PC-3 (cell line): ENCODE measurements around the gene TMEM127. TPM values are rescaled to one million over a fixed set of nuclear protein-coding genes. Genes with fewer than 3 reads are reported as not detected.

Source experiments
- ATAC-seq: fragments of 200-7000 bp; cut with Tn5 transposase; 2 replicates; pipeline ENCODE4 v1.9.1; 2020; ENCODE audit warnings: mild to moderate bottlenecking, moderate library complexity
- BruUV-seq: library from RNA; stranded (reverse); fragments of 400-500 nt; replicated peaks from 2 replicates; lab custom pipeline; 2021; lab: Mats Ljungman, UMichigan
- CTCF ChIA-PET: fragments of 300-600 bp; sonication (Branson Sonifier 250); formaldehyde crosslinking; loops from one replicate; lab custom pipeline; 2022; ENCODE audit warnings: antibody characterized with exemption; lab: Charles Lee
- POLR2A ChIA-PET: fragments of 300-600 bp; sonication (Branson Sonifier 250); formaldehyde crosslinking; loops from one replicate; lab custom pipeline; 2022; ENCODE audit warnings: antibody characterized with exemption; ENCODE audit not compliant: unreplicated experiment; lab: Charles Lee
- DNase-seq: peaks from one replicate; pipeline ENCODE4 v3.0.0-alpha.2; 2015
- H2AFZ ChIP-seq: fragments of 300-600 bp; sonication (generic); 2 replicates; pipeline ENCODE4 v1.6.0; 2016; ENCODE audit warnings: antibody characterized with exemption, low read length
- H3F3A ChIP-seq: fragments of 300-600 bp; sonication (generic); one replicate; pipeline ENCODE4 v1.6.0; 2017; ENCODE audit warnings: antibody characterized with exemption, low read length, control low read depth, mild to moderate bottlenecking; ENCODE audit not compliant: unreplicated experiment
- H3K27ac ChIP-seq: fragments of 300-600 bp; sonication (generic); 2 replicates; pipeline ENCODE4 v1.5.1; 2016; ENCODE audit warnings: mild to moderate bottlenecking, low read length
- H3K27me3 ChIP-seq: fragments of 300-600 bp; sonication (generic); 2 replicates; pipeline ENCODE4 v1.6.1; 2016; ENCODE audit warnings: low read length, mixed read lengths
- H3K36me3 ChIP-seq: fragments of 300-600 bp; sonication (generic); 2 replicates; pipeline ENCODE4 v1.6.1; 2016; ENCODE audit warnings: low read depth, mixed run types, low read length, mixed read lengths
- H3K4me1 ChIP-seq: fragments of 300-600 bp; sonication (generic); 2 replicates; pipeline ENCODE4 v1.5.1; 2016; ENCODE audit warnings: low read length; ENCODE audit not compliant: insufficient read depth
- H3K4me2 ChIP-seq: fragments of 300-600 bp; sonication (generic); 2 replicates; pipeline ENCODE4 v1.6.0; 2016; ENCODE audit warnings: low read length
- H3K4me3 ChIP-seq: fragments of 300-600 bp; sonication (generic); 2 replicates; pipeline ENCODE4 v1.5.1; 2016; ENCODE audit warnings: mild to moderate bottlenecking, low read length, mixed read lengths
- H3K79me2 ChIP-seq: fragments of 300-600 bp; sonication (generic); 2 replicates; pipeline ENCODE4 v1.6.1; 2017; ENCODE audit warnings: low read length, mixed read lengths
- H3K9ac ChIP-seq: fragments of 300-600 bp; sonication (generic); 2 replicates; pipeline ENCODE4 v1.6.0; 2016; ENCODE audit warnings: mild to moderate bottlenecking, low read length
- H3K9me2 ChIP-seq: fragments of 300-600 bp; sonication (generic); replicated peaks from 2 replicates; pipeline ENCODE4 v1.6.1; 2016; ENCODE audit warnings: mixed run types, low read length, mixed read lengths
- H3K9me3 ChIP-seq: fragments of 300-600 bp; sonication (generic); 2 replicates; pipeline ENCODE4 v1.6.1; 2016; ENCODE audit warnings: low read length, mixed read lengths
- H4K20me1 ChIP-seq: fragments of 300-600 bp; sonication (generic); 2 replicates; pipeline ENCODE4 v1.6.1; 2016; ENCODE audit warnings: low read length, mixed read lengths
- CTCF ChIP-seq: fragments of 300-600 bp; sonication (generic); conservative IDR thresholded peaks from 2 replicates; pipeline ENCODE4 v1.5.1; 2017; ENCODE audit warnings: antibody characterized with exemption, low read depth, mild to moderate bottlenecking, low read length
- EZH2 ChIP-seq: fragments of 300-600 bp; sonication (generic); IDR thresholded peaks from one replicate; pipeline ENCODE4 v1.6.1; 2017; ENCODE audit warnings: antibody characterized with exemption, mild to moderate bottlenecking, low read length; ENCODE audit not compliant: unreplicated experiment
- EZH2phosphoT487 ChIP-seq: fragments of 300-600 bp; sonication (generic); IDR thresholded peaks from 2 replicates; pipeline ENCODE4 v1.6.1; 2018; ENCODE audit warnings: mild to moderate bottlenecking, antibody characterized with exemption, low read length, borderline replicate concordance
- intact Hi-C: fragments of 100-400 bp; cut with micrococcal nuclease; formaldehyde crosslinking; loops from 2 replicates; pipeline ENCODE4 v1.9.0; 2023
- total RNA-seq: library from RNA; depleted of rRNA; stranded (reverse); fragments of >200 nt; gene quantifications from 2 replicates; pipeline ENCODE4 v1.2.3, GENCODE V29; 2014

TMEM127 gene
- total RNA-seq, 1 experiment from 2014 or later, result 31.9 TPM

- peak within 1 kb of the TSS; percentile 94 for H3K9ac ChIP-seq
- peaks cover 19% of the 10 kb centered on the region for H3K4me1 ChIP-seq
- no peaks in the 10 kb centered on the region for H3K27me3 ChIP-seq
- peak; percentile 98 for ATAC-seq
- H3K4me3 ChIP-seq, result peak within 1 kb of the TSS; percentile 91
- intact Hi-C loops, result loop anchor here (1.0 kb wide), 1 partner anchor 35 kb away; no protein-coding TSS in a partner anchor
- CTCF ChIA-PET, result no interaction called here
- peaks cover 18% of the 10 kb centered on the region; the same call in 1 of the 2 replicates for H4K20me1 ChIP-seq
- POLR2A ChIA-PET, result no interaction called here
- H3F3A ChIP-seq, result no peaks in the 10 kb centered on the region
- peaks cover 56% of the 10 kb centered on the region for H3K79me2 ChIP-seq
- no peaks in the 10 kb centered on the region for H3K9me3 ChIP-seq
- peak within 1 kb of the TSS; percentile 99 for H3K4me2 ChIP-seq
- H3K36me3 ChIP-seq, result peaks cover 37% of the 10 kb centered on the region
- H3K9me2 ChIP-seq, result no peaks in the 10 kb centered on the region
- BruUV-seq, result no TSS peak
- H3K27ac ChIP-seq, result peak within 1 kb of the TSS; percentile 63
- peak; percentile 89 for DNase-seq
- H2AFZ ChIP-seq, result peak within 1 kb of the TSS; percentile 81
- TF ChIP-seq CTCF (no peak), EZH2phosphoT487 (no peak), EZH2 (no peak)
Measured at GRCh38 chr2:96305091-96305978, 39.5 kb upstream of the TMEM127 start, which contains the start of gene SNRNP200. Gene SNRNP200, minus strand, starts transcription at chr2:96305546. Its CDS starts 109 bp downstream, at chr2:96305437.

- no peaks in the 10 kb centered on the region for H3K27me3 ChIP-seq
- peak overlapping the region; percentile 81; the same call in 1 of the 2 replicates for H2AFZ ChIP-seq
- no TSS peak for BruUV-seq
- no peak overlapping the region for H3K27ac ChIP-seq
- H3K36me3 ChIP-seq, result peaks cover 44% of the 10 kb centered on the region
- H3K9me3 ChIP-seq, result no peaks in the 10 kb centered on the region
- ChIA-PET POLR2A (interaction anchor here (0.6 kb wide), 1 partner anchor 173 kb away, joined by 3 read pairs; no protein-coding TSS in a partner anchor), CTCF (interaction anchor here (0.6 kb wide), 1 partner anchor 141 kb away, joined by 4 read pairs; no protein-coding TSS in a partner anchor)
- peak overlapping the region; percentile 99 for H3K4me2 ChIP-seq
- H3K9me2 ChIP-seq, result no peaks in the 10 kb centered on the region
- DNase-seq, result no peak
- intact Hi-C loops, result loop anchor here (1.0 kb wide), 1 partner anchor 36 kb away; no protein-coding TSS in a partner anchor
- TF ChIP-seq CTCF, result no peak
- TF ChIP-seq EZH2, result no peak
- no peak for TF ChIP-seq EZH2phosphoT487
- H3K4me1 ChIP-seq, result peaks cover 19% of the 10 kb centered on the region
- peaks cover 56% of the 10 kb centered on the region for H3K79me2 ChIP-seq
- H3K4me3 ChIP-seq, result peak overlapping the region; percentile 91
- no peak for ATAC-seq
- H4K20me1 ChIP-seq, result peaks cover 18% of the 10 kb centered on the region; the same call in 1 of the 2 replicates
- H3K9ac ChIP-seq, result peak overlapping the region; percentile 94
- no peaks in the 10 kb centered on the region for H3F3A ChIP-seq
Measured at GRCh38 chr2:96304606-96305005, 38.8 kb upstream of the TMEM127 start.
